Esophagus muscularis mucosa (tissue), 4 donors: ENCODE results near the gene SLC12A8. TPM values are rescaled to one million over a fixed set of nuclear protein-coding genes. Genes with fewer than 3 reads are reported as not detected.
"Not testable (repeated sequence)": the region's sequence is repeated elsewhere in the genome, so short reads cannot be mapped to it uniquely, and the experiment has no call there.

Source experiments
- DNase-seq: peaks from one replicate; pipeline ENCODE4 v3.0.0-alpha.2; 2017; ENCODE audit errors: extremely low spot score
- H3K27ac ChIP-seq, 4 donors: fragments of 200-600 bp; sonication (generic); replicated peaks in 1 of 4; 1 replicate in 3 of 4; 2 replicates in 1 of 4; pipeline ENCODE4 v1.5.1; 2016 to 2019; ENCODE audit warnings: mild to moderate bottlenecking in 1 of 4
- H3K27me3 ChIP-seq, 4 donors: fragments of 200-600 bp; sonication (generic); one replicate each; pipeline versions ENCODE4 v1.5.1 to v1.6.0; 2016 to 2019
- H3K36me3 ChIP-seq, 4 donors: fragments of 200-600 bp; sonication (generic); one replicate each; pipeline ENCODE4 v1.5.1; 2016 to 2019
- H3K4me1 ChIP-seq, 4 donors: fragments of 200-600 bp; sonication (generic); one replicate each; pipeline ENCODE4 v1.5.1; 2016 to 2019
- H3K4me3 ChIP-seq, 4 donors: fragments of 200-600 bp; sonication (generic); 1 replicate in 2 of 4; 2 replicates in 2 of 4; pipeline ENCODE4 v1.5.1; 2016 to 2019; ENCODE audit warnings: mild to moderate bottlenecking in 4 of 4, moderate library complexity in 1 of 4
- H3K9me3 ChIP-seq, 4 donors: fragments of 200-600 bp; sonication (generic); 1 replicate in 3 of 4; 2 replicates in 1 of 4; pipeline ENCODE4 v1.5.1; 2016 to 2019
- CTCF ChIP-seq, 3 experiments: fragments of 200-600 bp in 2 of 3; fragments of 450-650 bp in 1 of 3; sonication (generic) in 2 of 3; IDR thresholded peaks; one replicate each; pipeline ENCODE4 v1.5.1; 2017 to 2019; ENCODE audit warnings: antibody characterized with exemption in 3 of 3, mild to moderate bottlenecking in 2 of 3, moderate library complexity in 1 of 3
- EP300 ChIP-seq: sonication (generic); formaldehyde crosslinking; IDR thresholded peaks from one replicate; pipeline ENCODE4 v1.6.1; 2017; ENCODE audit warnings: antibody characterized with exemption
- POLR2A ChIP-seq: fragments of 450-650 bp; IDR thresholded peaks from one replicate; pipeline ENCODE4 v1.6.1; 2017; ENCODE audit warnings: antibody characterized with exemption, moderate library complexity, mild to moderate bottlenecking, low read depth
- POLR2AphosphoS5 ChIP-seq, 2 donors: sonication (generic); formaldehyde crosslinking; IDR thresholded peaks; one replicate each; pipeline ENCODE4 v1.6.1; 2017; ENCODE audit warnings: antibody characterized with exemption in 2 of 2
- WGBS: methylation state at CpG from one replicate; pipeline ENCODE4 v1.1.5; 2018; 5-methylcytosine and 5-hydroxymethylcytosine counted together
- intact Hi-C: fragments of 100-400 bp; cut with DNase I; formaldehyde crosslinking; loops from one replicate; pipeline ENCODE4 v1.15.1; 2023
- total RNA-seq, 4 donors: library from RNA; depleted of rRNA; stranded (reverse); fragments of >200 nt; gene quantifications; one replicate each; pipeline versions ENCODE4 v1.1.0 to v1.2.1, GENCODE V29; 2016

Gene SLC12A8
- total RNA-seq, 4 donors from 2014 or later, result 0.46 to 2.9 (median 1.6) TPM; not detected in 1

- Histone ChIP-seq H3K4me1 (peaks cover 0 to 7% (median 0%) of the 10 kb centered on the region in 4 donors), H3K27ac (no peak overlapping the region), H3K4me3 (no peak overlapping the region), H3K36me3 (no peaks in the 10 kb centered on the region), H3K9me3 (peaks cover 0 to 4% (median 1%) of the 10 kb centered on the region in 4 donors), H3K27me3 (no peaks in the 10 kb centered on the region)
- intact Hi-C loops, result no loop called here
- TF ChIP-seq POLR2AphosphoS5 (IDR thresholded peaks at IDR 0.05) (no peak), POLR2A (no peak), CTCF (IDR thresholded peaks at IDR 0.05) (no peak), EP300 (no peak)
- no peak for DNase-seq
Measured at GRCh38 chr3:125090649-125091048, 121.9 kb downstream of the SLC12A8 start.

- 74% methylated on average over 6 of the region's 6 CpGs for WGBS
- Histone ChIP-seq H3K27ac (no peak overlapping the region), H3K27me3 (no peaks in the 10 kb centered on the region)
Measured at GRCh38 chr3:125087768-125088391, 124.7 kb downstream of the SLC12A8 start.

GRCh38 chr3:125085166-125085565 lies 127.4 kb downstream of the SLC12A8 start:
- H3K27me3 ChIP-seq, result no peaks in the 10 kb centered on the region
- no peaks in the 10 kb centered on the region for H3K9me3 ChIP-seq
- TF ChIP-seq CTCF (IDR thresholded peaks at IDR 0.05) (no peak), POLR2AphosphoS5 (IDR thresholded peaks at IDR 0.05) (no peak), POLR2A (no peak), EP300 (no peak)
- DNase-seq, result no peak
- no peak overlapping the region for H3K4me3 ChIP-seq
- intact Hi-C loops, result no loop called here
- no peaks in the 10 kb centered on the region for H3K36me3 ChIP-seq
- H3K4me1 ChIP-seq, result peaks cover 0 to 7% (median 0%) of the 10 kb centered on the region in 4 donors
- H3K27ac ChIP-seq, result no peak overlapping the region

More at GRCh38 chr3:125087768-125088391, 124.7 kb downstream of the SLC12A8 start:
- H3K36me3 ChIP-seq, result no peaks in the 10 kb centered on the region
- intact Hi-C loops, result no loop called here
- TF ChIP-seq CTCF (IDR thresholded peaks at IDR 0.05), result no peak
- TF ChIP-seq EP300, result no peak
- no peak for TF ChIP-seq POLR2AphosphoS5 (IDR thresholded peaks at IDR 0.05)
- TF ChIP-seq POLR2A, result no peak
- no peak overlapping the region for H3K4me3 ChIP-seq
- no peak for DNase-seq
- no peaks in the 10 kb centered on the region for H3K9me3 ChIP-seq
- H3K4me1 ChIP-seq, result peaks cover 0 to 7% (median 0%) of the 10 kb centered on the region in 4 donors

GRCh38 chr3:125083776-125084175 lies 128.8 kb downstream of the SLC12A8 start:
- H3K4me3 ChIP-seq, result no peak overlapping the region
- H3K4me1 ChIP-seq, result peaks cover 0 to 7% (median 0%) of the 10 kb centered on the region in 4 donors
- WGBS, result 86% methylated on average over 10 of the region's 10 CpGs
- no peaks in the 10 kb centered on the region for H3K36me3 ChIP-seq
- no peaks in the 10 kb centered on the region for H3K9me3 ChIP-seq
- TF ChIP-seq CTCF (IDR thresholded peaks at IDR 0.05) (no peak), POLR2AphosphoS5 (IDR thresholded peaks at IDR 0.05) (no peak)
- intact Hi-C loops, result no loop called here
- H3K27me3 ChIP-seq, result no peaks in the 10 kb centered on the region
- no peak for DNase-seq
- H3K27ac ChIP-seq, result no peak overlapping the region

- intact Hi-C loops, result not testable (repeated sequence)
Measured at GRCh38 chr3:125082339-125082738, 130.2 kb downstream of the SLC12A8 start.

More at GRCh38 chr3:125082339-125082738, 130.2 kb downstream of the SLC12A8 start:
- not testable (repeated sequence) for DNase-seq, H3K36me3 ChIP-seq, H3K27me3 ChIP-seq, H3K27ac ChIP-seq, H3K9me3 ChIP-seq, H3K4me1 ChIP-seq, H3K4me3 ChIP-seq
- WGBS, result 75% methylated on average over 4 of the region's 4 CpGs
